Naive B cell (primary cell): Measurements from ENCODE around the gene S100A8. TPM values are rescaled to one million over a fixed set of nuclear protein-coding genes. Genes with fewer than 3 reads are reported as not detected.

ENCODE experiments used
- ATAC-seq, 2 donors: fragments of 150-1000 bp; cut with Tn5 transposase; 2 replicates each; pipeline ENCODE4 v1.10.0; 2021; ENCODE audit warnings: low read depth in 2 of 2, mild to moderate bottlenecking in 2 of 2, moderate library complexity in 2 of 2
- DNase-seq: peaks from one replicate; pipeline ENCODE4 v3.0.0; 2022
- H3K27ac Mint-ChIP-seq, 6 donors: one replicate each; pipeline ENCODE4 v1.8.0; 2020 to 2022; ENCODE audit warnings: mild to moderate bottlenecking in 6 of 6, mixed read lengths in 6 of 6, moderate library complexity in 5 of 6, inconsistent platforms in 2 of 6
- H3K27me3 Mint-ChIP-seq, 3 donors: one replicate each; pipeline ENCODE4 v1.8.0; 2021 to 2022; ENCODE audit warnings: mixed read lengths in 3 of 3, mild to moderate bottlenecking in 1 of 3
- H3K36me3 Mint-ChIP-seq, 2 donors: one replicate each; pipeline ENCODE4 v1.8.0; 2020 to 2022; ENCODE audit warnings: mixed read lengths in 2 of 2, inconsistent platforms in 1 of 2, mild to moderate bottlenecking in 1 of 2
- H3K4me1 Mint-ChIP-seq, 3 donors: one replicate each; pipeline ENCODE4 v1.8.0; 2020 to 2022; ENCODE audit warnings: mixed read lengths in 3 of 3, inconsistent platforms in 1 of 3, mild to moderate bottlenecking in 1 of 3, moderate library complexity in 1 of 3
- H3K4me3 Mint-ChIP-seq, 8 donors: one replicate each; pipeline ENCODE4 v1.8.0; 2020 to 2022; ENCODE audit warnings: mild to moderate bottlenecking in 8 of 8, mixed read lengths in 8 of 8, moderate library complexity in 8 of 8, inconsistent platforms in 2 of 8
- H3K9me3 Mint-ChIP-seq, 7 donors: one replicate each; pipeline ENCODE4 v1.8.0; 2020 to 2022; ENCODE audit warnings: mixed read lengths in 7 of 7, mild to moderate bottlenecking in 5 of 7, inconsistent platforms in 2 of 7, moderate library complexity in 1 of 7
- polyA plus RNA-seq, 6 donors: library from polyadenylated mRNA; unstranded; fragments of 300-500 nt; fragmentation: Illumina TruSeq; gene quantifications; one replicate each; pipeline ENCODE4 v1.2.3, GENCODE V29; 2021; ENCODE audit warnings: low read depth in 6 of 6

Gene S100A8
- polyA plus RNA-seq, 6 donors from 2014 or later: 6.3 to 131 (median 36.3) TPM

DNA sequence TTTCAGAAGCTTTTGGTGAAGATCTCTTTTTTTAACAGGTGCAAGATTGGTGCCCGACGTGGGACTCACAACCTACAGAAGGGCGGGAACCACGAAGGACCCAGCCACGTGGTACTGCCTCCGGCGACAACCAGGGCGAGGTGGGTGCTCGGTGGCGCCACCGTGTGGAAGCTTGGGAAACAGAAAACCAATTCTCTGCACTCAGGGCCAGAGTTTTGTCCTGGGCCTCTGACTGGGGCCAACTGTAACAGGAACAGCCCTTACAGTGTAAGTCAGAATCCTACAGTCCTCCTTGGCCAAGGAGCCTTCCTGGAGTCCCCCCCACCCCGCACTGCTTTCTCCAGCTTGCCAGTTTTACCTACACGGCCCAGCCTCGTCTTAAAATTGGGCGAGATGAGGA, 13.9 kb upstream of the S100A8 start:
- ATAC-seq: peak in 1 of 2 donors; percentile 45
- no peak overlapping the region for H3K27ac Mint-ChIP-seq
- H3K27me3 Mint-ChIP-seq: peaks cover 41 to 50% (median 45%) of the 10 kb centered on the region in 3 donors
- H3K4me1 Mint-ChIP-seq: no peaks in the 10 kb centered on the region
- H3K9me3 Mint-ChIP-seq: peaks cover 0 to 3% (median 0%) of the 10 kb centered on the region in 7 donors
- peak overlapping the region in 1 of 8 donors; percentile 26 for H3K4me3 Mint-ChIP-seq
- no peak for DNase-seq
- peaks cover 0 to 9% of the 10 kb centered on the region in 2 donors for H3K36me3 Mint-ChIP-seq

DNA sequence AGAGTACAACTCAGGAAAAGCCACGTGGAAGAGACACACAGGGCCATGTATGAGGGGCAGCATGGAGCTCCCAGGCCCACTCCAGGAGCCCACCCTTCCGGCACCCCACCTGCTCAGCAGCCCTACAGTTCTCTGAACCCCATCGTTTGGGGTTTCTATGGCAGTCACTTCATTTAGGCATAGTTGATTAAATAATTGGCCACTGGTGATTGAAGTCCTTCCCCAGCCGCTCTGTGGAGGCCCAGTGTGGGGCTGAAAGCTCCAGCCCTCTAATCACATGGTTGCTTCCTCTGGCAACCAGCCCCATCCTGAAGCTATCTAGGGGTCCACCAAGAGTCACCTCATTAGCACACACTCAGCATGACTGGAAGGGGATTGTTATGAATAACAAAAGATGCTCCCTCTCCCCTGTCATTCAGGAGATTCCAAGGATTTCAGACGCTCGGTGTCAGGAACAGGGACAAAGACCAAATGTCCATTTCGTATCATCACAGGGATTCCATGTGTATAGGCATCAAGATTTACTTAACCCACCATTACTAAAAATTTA, 13.3 kb upstream of the S100A8 start:
- no peak for DNase-seq
- H3K4me1 Mint-ChIP-seq: no peaks in the 10 kb centered on the region
- H3K4me3 Mint-ChIP-seq: no peak overlapping the region
- no peak for ATAC-seq
- H3K9me3 Mint-ChIP-seq: peaks cover 0 to 3% (median 0%) of the 10 kb centered on the region in 7 donors
- peaks cover 36 to 50% (median 45%) of the 10 kb centered on the region in 3 donors for H3K27me3 Mint-ChIP-seq
- H3K27ac Mint-ChIP-seq: no peak overlapping the region
- peaks cover 0 to 9% of the 10 kb centered on the region in 2 donors for H3K36me3 Mint-ChIP-seq

DNA sequence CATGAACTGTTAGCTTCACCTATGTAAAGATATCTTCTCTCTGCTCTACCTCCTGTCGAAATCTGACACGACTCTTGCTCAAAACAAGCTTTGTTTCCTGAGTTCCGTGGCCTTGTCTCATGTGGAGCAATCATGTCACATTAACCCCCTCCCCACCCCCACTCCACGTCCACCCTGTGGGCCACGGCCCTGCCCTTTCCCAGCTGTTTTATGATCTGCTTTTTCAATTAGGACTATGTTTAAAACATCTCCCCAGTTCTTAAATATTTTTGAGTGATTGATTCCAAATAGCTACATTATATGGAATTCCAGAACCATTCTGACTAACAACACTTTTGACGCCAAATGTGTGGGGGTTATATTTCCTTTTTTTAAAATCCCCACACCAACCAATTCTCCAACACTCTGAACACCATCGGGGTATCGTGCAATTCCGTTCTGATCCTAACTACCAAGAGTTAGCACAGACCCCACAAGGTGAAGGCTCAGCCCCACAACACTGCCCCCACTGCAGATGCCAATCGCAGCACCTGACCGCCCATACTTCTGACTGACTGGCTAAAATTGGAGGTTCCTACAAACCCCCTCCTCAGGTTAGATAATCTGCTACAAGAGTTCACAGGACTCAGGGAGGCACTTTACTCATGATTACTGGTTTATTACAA, 12.7 kb upstream of the S100A8 start:
- Mint-ChIP-seq H3K4me1 (no peaks in the 10 kb centered on the region), H3K36me3 (peaks cover 0 to 9% of the 10 kb centered on the region in 2 donors), H3K4me3 (no peak overlapping the region), H3K9me3 (peaks cover 0 to 3% (median 0%) of the 10 kb centered on the region in 7 donors), H3K27me3 (peaks cover 33 to 53% (median 46%) of the 10 kb centered on the region in 3 donors), H3K27ac (no peak overlapping the region)
- DNase-seq (no peak), ATAC-seq (no peak)

DNA sequence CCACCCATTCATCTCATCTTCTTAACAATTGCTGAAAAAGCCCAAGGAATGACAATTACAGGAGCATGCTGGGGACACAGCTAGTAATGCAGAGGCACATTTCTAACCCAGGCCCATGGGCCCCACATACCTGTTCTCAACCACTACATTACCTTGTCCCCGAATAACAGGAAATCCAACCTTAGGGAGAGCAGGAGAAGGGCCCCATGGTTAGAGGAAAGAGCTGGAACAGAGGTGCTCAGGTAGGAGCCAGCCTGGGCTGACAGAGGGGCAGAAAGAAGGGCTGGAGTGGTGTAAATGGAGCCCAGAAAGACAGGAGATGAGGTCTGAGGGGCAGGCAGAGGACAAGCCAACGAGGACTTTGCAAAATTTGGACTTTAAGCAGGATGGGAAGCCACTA, 11.4 kb upstream of the S100A8 start:
- Mint-ChIP-seq H3K9me3 (peaks cover 0 to 3% (median 0%) of the 10 kb centered on the region in 7 donors), H3K27me3 (peaks cover 26 to 47% (median 46%) of the 10 kb centered on the region in 3 donors), H3K4me1 (no peaks in the 10 kb centered on the region), H3K27ac (no peak overlapping the region), H3K4me3 (no peak overlapping the region), H3K36me3 (no peaks in the 10 kb centered on the region)
- DNase-seq: no peak
- no peak for ATAC-seq

DNA sequence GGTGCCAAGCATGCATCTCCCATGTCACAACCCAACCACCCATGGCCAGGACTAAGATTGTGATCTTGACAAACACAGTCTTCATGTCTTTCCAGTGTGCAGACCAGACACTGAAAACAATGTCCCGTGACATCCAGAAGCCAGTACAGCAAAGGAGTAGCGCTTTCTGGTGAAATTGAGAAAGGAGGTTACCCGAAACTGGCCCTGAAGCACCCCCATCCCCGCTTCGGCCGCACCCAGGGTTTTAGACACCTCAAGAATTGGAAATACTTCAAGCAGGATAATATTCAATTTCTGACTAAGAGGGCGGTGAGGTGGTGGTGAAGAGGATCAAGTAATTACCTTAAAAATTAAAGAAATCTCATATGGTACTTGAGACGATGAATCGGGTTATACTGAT, 10.6 kb upstream of the S100A8 start:
- peaks cover 24 to 48% (median 46%) of the 10 kb centered on the region in 3 donors for H3K27me3 Mint-ChIP-seq

DNA sequence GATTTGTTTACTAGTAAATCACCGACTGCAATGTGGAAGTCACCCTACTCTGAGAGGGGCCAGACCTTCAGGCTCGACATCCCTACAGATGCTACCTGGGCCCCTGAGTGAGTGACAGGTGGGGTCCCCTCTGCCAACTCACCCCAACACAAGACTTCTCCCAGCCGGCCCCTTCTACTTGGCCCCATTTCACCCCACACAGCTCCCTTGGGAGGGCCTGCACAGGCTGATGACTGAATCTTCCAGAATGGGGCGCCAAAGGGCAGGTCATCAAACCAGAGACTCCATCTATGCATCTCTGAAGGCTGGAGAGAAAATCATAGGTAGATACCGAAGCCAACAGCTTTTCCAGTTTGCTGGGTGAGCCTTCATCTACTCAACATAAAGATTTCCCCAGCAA, 9.4 kb upstream of the S100A8 start:
- no peak for ATAC-seq

More for the DNA sequence above, 10.6 kb upstream of the S100A8 start:
- no peak overlapping the region for H3K27ac Mint-ChIP-seq
- DNase-seq (no peak), ATAC-seq (no peak)
- H3K4me1 Mint-ChIP-seq: no peaks in the 10 kb centered on the region
- H3K4me3 Mint-ChIP-seq: no peak overlapping the region
- peaks cover 0 to 3% (median 0%) of the 10 kb centered on the region in 7 donors for H3K9me3 Mint-ChIP-seq
- H3K36me3 Mint-ChIP-seq: no peaks in the 10 kb centered on the region

DNA sequence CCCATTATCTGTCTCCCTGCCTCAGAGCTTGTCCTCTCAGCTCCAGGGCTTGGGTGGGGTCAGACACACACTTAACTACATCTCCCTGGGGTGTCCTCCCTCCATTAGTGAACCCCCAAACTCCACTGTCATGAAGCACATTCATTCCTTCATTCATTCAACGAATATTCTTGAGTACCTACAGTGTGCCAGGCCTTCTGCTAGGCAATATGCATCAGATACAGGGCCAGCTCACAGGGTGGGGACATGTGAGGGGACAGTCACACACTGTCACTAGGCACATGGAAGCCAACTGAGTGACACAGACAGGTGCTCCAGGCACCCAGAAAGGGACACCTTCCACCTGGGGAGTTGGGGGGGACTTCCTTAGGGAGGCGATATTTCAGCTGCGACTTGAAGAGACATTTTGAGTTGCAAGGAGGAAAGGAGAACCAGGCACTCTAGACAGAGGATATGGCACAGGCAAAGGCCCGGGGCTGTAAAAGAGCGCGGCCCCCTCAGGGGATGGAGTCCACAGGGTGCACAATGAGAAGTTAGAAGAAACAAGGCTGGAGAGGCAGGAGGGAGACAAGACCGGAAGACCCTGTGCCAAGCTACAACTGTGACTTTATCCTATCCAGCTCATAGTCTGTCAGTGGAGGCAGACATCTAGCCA, 8.7 kb upstream of the S100A8 start:
- H3K27me3 Mint-ChIP-seq: peaks cover 26 to 60% (median 52%) of the 10 kb centered on the region in 3 donors
- H3K27ac Mint-ChIP-seq: no peak overlapping the region
- ATAC-seq (no peak), DNase-seq (no peak)
- H3K9me3 Mint-ChIP-seq: peaks cover 0 to under 1% (median 0%) of the 10 kb centered on the region in 7 donors
- H3K4me1 Mint-ChIP-seq: no peaks in the 10 kb centered on the region
- no peak overlapping the region for H3K4me3 Mint-ChIP-seq
- H3K36me3 Mint-ChIP-seq: no peaks in the 10 kb centered on the region

More for the DNA sequence above, 9.4 kb upstream of the S100A8 start:
- no peak overlapping the region for H3K27ac Mint-ChIP-seq
- no peak for DNase-seq
- no peaks in the 10 kb centered on the region for H3K36me3 Mint-ChIP-seq
- H3K4me3 Mint-ChIP-seq: no peak overlapping the region
- H3K4me1 Mint-ChIP-seq: no peaks in the 10 kb centered on the region
- H3K9me3 Mint-ChIP-seq: peaks cover 0 to 3% (median 0%) of the 10 kb centered on the region in 7 donors
- peaks cover 28 to 53% (median 46%) of the 10 kb centered on the region in 3 donors for H3K27me3 Mint-ChIP-seq

DNA sequence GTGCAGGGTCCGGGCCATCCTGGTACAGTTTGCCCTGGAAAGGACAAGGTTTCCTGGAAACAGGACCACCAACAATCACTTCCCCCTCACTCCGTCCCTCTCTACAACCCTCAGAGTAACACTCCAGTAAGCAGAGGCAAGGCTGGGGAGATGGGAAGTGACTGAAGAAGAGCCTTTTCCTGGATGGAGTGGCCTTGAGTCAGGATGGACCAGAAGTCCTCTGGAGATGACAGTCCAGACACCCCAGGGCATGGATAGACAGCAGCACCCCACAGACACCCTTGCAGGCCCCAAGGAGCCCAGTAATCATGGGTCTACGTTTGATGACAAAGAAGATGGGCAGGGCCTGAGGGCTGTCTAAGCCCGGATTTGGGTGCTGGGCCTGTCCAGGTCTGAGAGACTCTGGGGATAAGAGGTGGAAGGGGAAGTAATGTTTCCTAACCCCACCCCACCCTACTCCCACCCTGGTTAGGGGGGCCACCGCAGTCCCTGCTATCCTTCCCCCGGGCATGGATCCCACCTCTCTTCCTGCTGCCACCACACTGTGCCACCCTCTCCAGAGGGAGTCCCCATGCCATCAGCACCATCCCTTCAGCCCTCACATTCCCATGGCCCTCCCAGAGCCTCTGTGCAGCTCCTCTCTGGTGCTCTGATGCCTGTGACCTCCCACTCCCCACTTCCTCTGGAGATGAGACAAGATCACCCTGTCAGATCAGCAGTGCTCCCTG, 7.2 kb upstream of the S100A8 start:
- H3K36me3 Mint-ChIP-seq: no peaks in the 10 kb centered on the region
- H3K4me3 Mint-ChIP-seq: no peak overlapping the region
- H3K9me3 Mint-ChIP-seq: no peaks in the 10 kb centered on the region
- DNase-seq: no peak
- H3K27ac Mint-ChIP-seq: no peak overlapping the region
- H3K27me3 Mint-ChIP-seq: peaks cover 11 to 60% (median 59%) of the 10 kb centered on the region in 3 donors
- ATAC-seq: no peak
- no peaks in the 10 kb centered on the region for H3K4me1 Mint-ChIP-seq

DNA sequence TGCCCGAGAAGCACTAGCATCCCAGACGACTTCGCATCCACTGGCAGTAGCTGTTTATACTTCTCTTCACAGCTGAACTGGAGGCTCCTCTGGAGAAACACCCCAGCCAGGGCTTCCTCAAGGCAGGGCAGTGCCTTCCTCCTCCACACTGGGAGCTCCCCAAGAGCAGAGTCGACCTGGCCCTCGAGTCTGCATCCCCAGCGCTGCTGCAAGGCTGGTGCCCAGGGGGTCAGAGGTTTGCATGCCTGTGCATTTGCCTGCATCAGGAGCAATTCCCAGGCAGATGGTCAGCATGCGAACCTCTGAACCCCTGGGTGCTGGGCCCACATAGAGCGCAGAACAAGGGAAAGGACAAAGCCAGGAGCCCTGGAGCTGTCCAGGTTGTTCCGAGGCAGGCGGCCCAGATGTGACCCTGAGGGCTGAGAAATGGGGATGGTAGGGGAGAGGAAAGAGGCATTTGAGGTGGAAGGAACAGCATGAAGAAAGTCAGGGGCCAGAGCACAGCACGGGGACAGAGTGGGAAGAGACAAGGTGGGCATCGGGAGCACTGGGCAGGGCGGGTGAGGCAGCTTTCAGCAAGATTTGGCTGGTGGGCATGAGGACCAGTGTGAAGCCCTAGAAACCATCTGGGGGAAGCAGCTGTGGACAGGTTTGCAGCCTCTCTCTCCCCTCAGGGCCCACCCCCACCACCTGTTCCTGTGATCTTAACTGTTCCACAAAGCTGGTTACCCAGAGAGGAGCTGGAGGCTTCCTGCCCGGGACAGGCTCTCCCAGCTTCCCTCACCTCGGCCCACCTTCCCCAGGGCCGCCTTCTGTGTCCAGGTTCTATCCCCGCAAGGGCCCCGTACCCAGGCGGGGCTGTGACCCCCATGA, 6.4 kb upstream of the S100A8 start:
- Mint-ChIP-seq H3K27ac (no peak overlapping the region), H3K9me3 (no peaks in the 10 kb centered on the region)
- ATAC-seq: no peak

DNA sequence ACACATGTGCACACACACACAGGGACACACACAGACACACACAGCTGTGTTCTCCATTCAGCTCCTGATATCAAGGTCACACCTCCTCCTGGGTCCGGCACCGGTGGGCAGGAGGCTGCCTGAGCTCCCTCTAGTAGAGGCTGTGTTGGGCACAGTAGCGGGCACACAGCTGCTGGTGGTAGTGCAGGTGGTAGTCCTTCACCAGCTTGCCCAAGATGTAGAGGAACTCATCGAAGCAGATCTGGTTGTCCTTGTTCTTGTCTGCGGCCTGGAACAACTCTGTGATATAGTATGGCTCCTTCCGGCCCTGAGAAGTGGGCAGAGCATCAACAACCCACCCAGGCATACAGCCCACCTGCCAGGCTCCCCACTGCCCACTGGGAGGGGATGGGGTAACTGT, 5.6 kb upstream of the S100A8 start:
- DNase-seq: no peak
- Mint-ChIP-seq H3K9me3 (no peaks in the 10 kb centered on the region), H3K36me3 (no peaks in the 10 kb centered on the region), H3K4me1 (no peaks in the 10 kb centered on the region), H3K4me3 (no peak overlapping the region), H3K27ac (no peak overlapping the region), H3K27me3 (peaks cover 16 to 66% (median 62%) of the 10 kb centered on the region in 3 donors)
- ATAC-seq: no peak

More for the DNA sequence above, 6.4 kb upstream of the S100A8 start:
- DNase-seq: no peak
- H3K4me1 Mint-ChIP-seq: no peaks in the 10 kb centered on the region
- H3K27me3 Mint-ChIP-seq: peaks cover 12 to 63% (median 62%) of the 10 kb centered on the region in 3 donors
- H3K36me3 Mint-ChIP-seq: no peaks in the 10 kb centered on the region
- no peak overlapping the region for H3K4me3 Mint-ChIP-seq

DNA sequence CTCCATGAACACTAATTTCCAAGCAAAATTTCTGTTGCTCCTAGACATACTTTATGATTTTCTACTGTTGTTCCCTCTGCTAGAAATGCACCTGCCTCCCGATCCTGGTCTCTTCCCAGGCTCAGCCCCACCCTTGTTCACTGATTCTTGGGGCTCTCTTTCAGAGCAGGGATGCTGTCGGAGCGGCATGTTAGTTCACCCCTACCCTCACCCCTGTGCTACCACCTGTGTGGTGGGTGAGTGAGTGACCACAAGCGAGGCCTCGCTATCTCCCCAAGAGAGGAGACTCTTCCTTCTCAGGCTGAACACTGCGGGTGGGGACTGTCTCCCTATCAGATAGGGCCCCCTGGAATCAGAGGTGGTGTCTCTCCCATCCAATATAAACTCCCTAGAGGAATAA, 4.9 kb upstream of the S100A8 start:
- no peak overlapping the region for H3K27ac Mint-ChIP-seq
- H3K36me3 Mint-ChIP-seq: no peaks in the 10 kb centered on the region
- H3K4me1 Mint-ChIP-seq: no peaks in the 10 kb centered on the region
- H3K9me3 Mint-ChIP-seq: no peaks in the 10 kb centered on the region
- peaks cover 16 to 72% (median 63%) of the 10 kb centered on the region in 3 donors for H3K27me3 Mint-ChIP-seq
- H3K4me3 Mint-ChIP-seq: no peak overlapping the region
- DNase-seq (no peak), ATAC-seq (no peak)

DNA sequence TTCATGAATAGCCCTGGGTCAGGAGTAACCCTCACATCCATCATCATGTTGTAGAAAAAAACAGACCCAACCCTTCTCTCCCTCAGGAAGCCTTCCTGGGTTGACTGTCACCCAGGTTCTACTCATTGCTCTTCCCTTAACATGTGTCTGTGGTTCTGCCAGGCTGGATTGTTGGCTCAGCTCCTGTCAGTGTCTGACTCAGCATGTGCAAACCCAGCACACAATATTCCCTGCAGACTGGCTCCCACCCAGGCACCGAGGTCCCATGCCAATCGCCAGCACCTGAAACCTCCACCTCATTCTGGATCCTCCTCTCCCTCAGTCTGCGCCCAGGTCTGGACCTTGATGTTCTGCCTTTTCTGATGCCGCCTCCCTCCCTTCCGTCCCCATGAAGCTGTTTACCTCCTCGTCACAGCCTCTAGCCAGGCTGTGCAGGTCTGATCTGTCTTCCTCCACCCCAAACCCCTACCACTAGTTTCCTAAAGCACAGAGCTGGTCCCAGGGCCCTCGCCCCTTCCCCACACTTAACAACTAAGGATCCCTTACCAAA, 4.3 kb upstream of the S100A8 start:
- H3K9me3 Mint-ChIP-seq: no peaks in the 10 kb centered on the region
- no peaks in the 10 kb centered on the region for H3K4me1 Mint-ChIP-seq
- ATAC-seq: no peak
- no peak overlapping the region for H3K27ac Mint-ChIP-seq
- DNase-seq: no peak
- H3K27me3 Mint-ChIP-seq: peaks cover 16 to 71% (median 65%) of the 10 kb centered on the region in 3 donors
- no peak overlapping the region for H3K4me3 Mint-ChIP-seq
- H3K36me3 Mint-ChIP-seq: no peaks in the 10 kb centered on the region
